H1 (cell line): ENCODE data around the gene POLR3F. TPM values are rescaled to one million over a fixed set of nuclear protein-coding genes. Genes with fewer than 3 reads are reported as not detected.

Source experiments
- CTCF ChIA-PET: fragments of 300-600 bp; sonication (Branson Sonifier 250); formaldehyde crosslinking; loops from one replicate; lab custom pipeline; 2021; ENCODE audit not compliant: partially characterized antibody; lab: Charles Lee
- POLR2A ChIA-PET: fragments of 300-600 bp; sonication (Branson Sonifier 250); formaldehyde crosslinking; loops from one replicate; lab custom pipeline; 2021; ENCODE audit warnings: inconsistent platforms; ENCODE audit not compliant: partially characterized antibody; lab: Charles Lee
- DNase-seq, 2 experiments: peaks; one replicate each; pipeline versions ENCODE4 v3.0.0 to v3.0.0-alpha.2; 2010 to 2022; ENCODE audit warnings: low spot score in 2 of 2, low read depth in 1 of 2, mixed read lengths in 1 of 2
- FAIRE-seq: peaks from 2 replicates; lab custom pipeline; 2011; peaks lifted over from hg19 to GRCh38; lab: Jason Lieb, UNC
- H2AFZ ChIP-seq: 2 replicates; pipeline ENCODE4 v1.8.1; 2012; ENCODE audit warnings: low read length, inconsistent platforms
- H2AK5ac ChIP-seq: 2 replicates; pipeline ENCODE4 v1.6.1; 2013; ENCODE audit warnings: low read depth, low read length
- H2BK120ac ChIP-seq: replicated peaks from 2 replicates; pipeline ENCODE3; 2013; ENCODE audit warnings: low read depth, low read length, inconsistent platforms
- H2BK12ac ChIP-seq: 2 replicates; pipeline ENCODE4 v1.6.1; 2013; ENCODE audit warnings: low read depth, low read length
- H2BK15ac ChIP-seq: 2 replicates; pipeline ENCODE4 v1.6.1; 2013; ENCODE audit warnings: low read length
- H2BK20ac ChIP-seq: 2 replicates; pipeline ENCODE4 v1.6.1; 2013; ENCODE audit warnings: low read length
- H2BK5ac ChIP-seq: 2 replicates; pipeline ENCODE4 v1.6.1; 2013; ENCODE audit warnings: low read depth, low read length
- H3K14ac ChIP-seq: 2 replicates; pipeline ENCODE4 v1.6.1; 2013; ENCODE audit warnings: inconsistent platforms; ENCODE audit not compliant: insufficient read length
- H3K18ac ChIP-seq: 2 replicates; pipeline ENCODE4 v1.6.1; 2013; ENCODE audit warnings: low read length; ENCODE audit errors: extremely low read depth
- H3K23ac ChIP-seq: 2 replicates; pipeline ENCODE4 v1.6.1; 2013; ENCODE audit warnings: inconsistent platforms; ENCODE audit not compliant: insufficient read length
- H3K23me2 ChIP-seq: 2 replicates; pipeline ENCODE4 v1.6.1; 2013; ENCODE audit warnings: low read depth, low read length
- H3K27ac ChIP-seq: 2 replicates; pipeline ENCODE4 v1.6.1; 2011; ENCODE audit warnings: low read depth, low read length, inconsistent platforms
- H3K27me3 ChIP-seq, 4 experiments: replicated peaks in 1 of 4; 1 replicate in 1 of 4; 2 replicates in 3 of 4; pipeline versions ENCODE4 v1.6.1 to v1.8.1; 2011 to 2013; ENCODE audit warnings: low read length in 3 of 4, mild to moderate bottlenecking in 3 of 4, inconsistent platforms in 2 of 4, mixed read lengths in 2 of 4, moderate library complexity in 1 of 4; ENCODE audit not compliant: control insufficient read depth in 3 of 4, insufficient read depth in 3 of 4; ENCODE audit errors: extremely low read depth in 1 of 4
- H3K36me3 ChIP-seq, 4 experiments: 2 replicates each; pipeline versions ENCODE4 v1.6.1 to v1.8.1; 2011 to 2013; ENCODE audit warnings: mild to moderate bottlenecking in 4 of 4, low read length in 3 of 4, moderate library complexity in 2 of 4, control low read depth in 1 of 4, inconsistent platforms in 1 of 4; ENCODE audit not compliant: insufficient read depth in 4 of 4, control insufficient read depth in 2 of 4
- H3K4ac ChIP-seq: replicated peaks from 2 replicates; pipeline ENCODE3; 2013; ENCODE audit warnings: low read length, low read depth, mixed read lengths, inconsistent platforms; ENCODE audit not compliant: insufficient read length
- H3K4me1 ChIP-seq, 4 experiments: replicated peaks in 1 of 4; 1 replicate in 1 of 4; 2 replicates in 3 of 4; pipeline versions ENCODE4 v1.6.1 to v1.8.1; 2011 to 2013; ENCODE audit warnings: low read length in 3 of 4, inconsistent platforms in 2 of 4, mixed read lengths in 1 of 4; ENCODE audit not compliant: insufficient read depth in 4 of 4, control insufficient read depth in 3 of 4
- H3K4me2 ChIP-seq, 2 experiments: 2 replicates each; pipeline versions ENCODE4 v1.6.1 to v1.8.1; 2011 to 2013; ENCODE audit warnings: low read depth in 2 of 2, low read length in 2 of 2, control low read depth in 1 of 2, inconsistent platforms in 1 of 2, mild to moderate bottlenecking in 1 of 2; ENCODE audit not compliant: insufficient read depth in 1 of 2
- H3K4me3 ChIP-seq, 4 experiments: fragments of 200-600, 300-600 bp in 1 of 4; sonication (generic), shearing (Covaris generic), sonication (Bioruptor Twin) in 1 of 4; 2 replicates each; pipeline versions ENCODE4 v1.5.1 to v1.8.1; 2011 to 2016; ENCODE audit warnings: low read length in 4 of 4, low read depth in 3 of 4, control low read depth in 2 of 4, inconsistent platforms in 2 of 4, mild to moderate bottlenecking in 2 of 4, mixed read lengths in 1 of 4, moderate library complexity in 1 of 4; ENCODE audit not compliant: insufficient read depth in 2 of 4; ENCODE audit errors: extremely low read depth in 1 of 4
- H3K56ac ChIP-seq: replicated peaks from 2 replicates; pipeline ENCODE3; 2013; ENCODE audit warnings: low read depth, mild to moderate bottlenecking, mixed read lengths, low read length, inconsistent platforms; ENCODE audit not compliant: insufficient read length
- H3K79me1 ChIP-seq: 2 replicates; pipeline ENCODE4 v1.6.1; 2013; ENCODE audit warnings: low read depth, low read length, control low read depth
- H3K79me2 ChIP-seq, 2 experiments: 2 replicates each; pipeline versions ENCODE4 v1.6.1 to v1.8.1; 2012 to 2013; ENCODE audit warnings: low read length in 2 of 2, mild to moderate bottlenecking in 2 of 2, inconsistent platforms in 1 of 2; ENCODE audit not compliant: insufficient read depth in 2 of 2, control insufficient read depth in 1 of 2
- H3K9ac ChIP-seq, 4 experiments: replicated peaks in 1 of 4; 1 replicate in 1 of 4; 2 replicates in 3 of 4; pipeline versions ENCODE4 v1.6.1 to v1.8.1; 2011 to 2013; ENCODE audit warnings: low read depth in 3 of 4, low read length in 3 of 4, control low read depth in 2 of 4, mild to moderate bottlenecking in 2 of 4, moderate library complexity in 2 of 4, inconsistent platforms in 1 of 4; ENCODE audit errors: extremely low read depth in 1 of 4
- H3K9me3 ChIP-seq, 2 experiments: 2 replicates each; pipeline versions ENCODE4 v1.6.1 to v1.8.1; 2012 to 2013; ENCODE audit warnings: mild to moderate bottlenecking in 2 of 2, moderate library complexity in 2 of 2, control low read depth in 1 of 2, inconsistent platforms in 1 of 2, low read depth in 1 of 2, low read length in 1 of 2, mixed read lengths in 1 of 2; ENCODE audit not compliant: insufficient read depth in 2 of 2
- H4K20me1 ChIP-seq, 2 experiments: replicated peaks in 1 of 2; 2 replicates each; pipeline versions ENCODE3 to v1.8.1; 2011 to 2013; ENCODE audit warnings: inconsistent platforms in 2 of 2, low read length in 2 of 2, mild to moderate bottlenecking in 1 of 2; ENCODE audit not compliant: insufficient read depth in 2 of 2, control insufficient read depth in 1 of 2
- H4K5ac ChIP-seq: 2 replicates; pipeline ENCODE4 v1.6.1; 2013; ENCODE audit warnings: low read length, low read depth, mixed read lengths, inconsistent platforms; ENCODE audit not compliant: insufficient read length
- H4K8ac ChIP-seq: 2 replicates; pipeline ENCODE4 v1.8.0; 2013; ENCODE audit warnings: mild to moderate bottlenecking, moderate library complexity, low read length, inconsistent platforms; ENCODE audit not compliant: insufficient read depth; ENCODE audit errors: extremely low read depth
- H4K91ac ChIP-seq: replicated peaks from 2 replicates; pipeline ENCODE3; 2013; ENCODE audit warnings: low read length, mixed read lengths, inconsistent platforms; ENCODE audit not compliant: insufficient read length
- RBBP5 ChIP-seq: IDR thresholded peaks from 2 replicates; pipeline ENCODE4 v1.7.1; 2012; ENCODE audit warnings: low read depth, mild to moderate bottlenecking, inconsistent platforms, low read length, moderate library complexity, borderline replicate concordance
- WGBS, 2 experiments: shearing (Covaris generic) in 1 of 2; methylation state at CpG; one replicate each; pipeline versions ENCODE4 v1.1.6 to v1.1.7; 2013 to 2015; ENCODE audit warnings: low lambda C conversion rate in 2 of 2, mixed read lengths in 2 of 2, inconsistent platforms in 1 of 2, low coverage in 1 of 2, missing lambda C conversion rate in 1 of 2; ENCODE audit not compliant: insufficient replicate concordance in 2 of 2, insufficient coverage in 1 of 2, insufficient read length in 1 of 2; ENCODE audit errors: extremely low coverage in 1 of 2, missing lambda C conversion rate in 1 of 2; 5-methylcytosine and 5-hydroxymethylcytosine counted together
- polyA plus RNA-seq, 7 experiments: library from polyadenylated mRNA; depleted of rRNA in 3 of 7; stranded (reverse) in 5 of 7; unstranded in 2 of 7; fragments of >200 nt in 5 of 7; fragments of 200-250 nt in 2 of 7; gene quantifications; 1 replicate in 5 of 7; 2 replicates in 1 of 7; 4 replicates in 1 of 7; pipeline versions ENCODE4 v1.2.1 to v1.2.3, GENCODE V29; 2011 to 2013; ENCODE audit warnings: missing spikeins in 2 of 7, mixed read lengths in 2 of 7
- total RNA-seq: library from RNA; stranded (reverse); fragmentation: NEBNext Ultra II Directional; extraction: Animal tissue kit (Norgen Biotek cat#: 25700); gene quantifications from 2 replicates; pipeline ENCODE4 v1.2.1, GENCODE V29; 2021

Gene POLR3F
- total and polyA plus RNA-seq, 2 of the 8 experiments (the other 6 are each of a cell fraction or from before 2014, with no cell fraction given) = 5.7 to 14.0 TPM

GRCh38 chr20:18507218-18508191, 40.3 kb downstream of the POLR3F start, which contains the start of gene SEC23B:
Gene SEC23B (plus strand): TSS chr20:18507940. CDS start chr20:18510836, 2,896 bp downstream.
- DNase-seq (peak; percentile 94 to 95), FAIRE-seq (peak; percentile 79)
- Histone ChIP-seq H3K56ac (peak within 1 kb of the TSS; percentile 99), H3K9me3 (no peaks in the 10 kb centered on the region), H2BK120ac (peak within 1 kb of the TSS; percentile 81), H3K14ac (no peak within 1 kb of the TSS), H3K79me1 (no peaks in the 10 kb centered on the region; the same call in 1 of the 2 replicates), H3K4me2 (peak within 1 kb of the TSS; percentile 80 to 93), H3K9ac (peak within 1 kb of the TSS; percentile 86 to 97 (median 94)), H4K5ac (peak within 1 kb of the TSS; percentile 96), H4K8ac (peak within 1 kb of the TSS; percentile 99; the same call in 1 of the 2 replicates), H2AFZ (peak within 1 kb of the TSS; percentile 38), H3K23ac (no peak within 1 kb of the TSS), H4K91ac (peak within 1 kb of the TSS; percentile 99), H3K18ac (peak within 1 kb of the TSS; percentile 96; the same call in 1 of the 2 replicates), H3K4ac (no peak within 1 kb of the TSS), H2AK5ac (no peak within 1 kb of the TSS), H2BK20ac (no peak within 1 kb of the TSS), H3K27me3 (no peaks in the 10 kb centered on the region), H3K4me3 (peak within 1 kb of the TSS; percentile 73 to 88 (median 80)), H2BK12ac (peak within 1 kb of the TSS; percentile 98), H2BK5ac (peak within 1 kb of the TSS; percentile 99), H4K20me1 (peaks cover 0 to 1% of the 10 kb centered on the region in 2 experiments), H3K27ac (peak within 1 kb of the TSS; percentile 98), H2BK15ac (no peak within 1 kb of the TSS), H3K79me2 (peaks cover 0 to 19% of the 10 kb centered on the region in 2 experiments; a peak in 3 of 4 replicates), H3K36me3 (peaks cover 4 to 27% (median 14%) of the 10 kb centered on the region in 4 experiments; a peak in 6 of 8 replicates), H3K4me1 (peaks cover 0 to 6% (median 2%) of the 10 kb centered on the region in 4 experiments; a peak in 4 of 7 replicates), H3K23me2 (peaks cover 3% of the 10 kb centered on the region; the same call in 1 of the 2 replicates)
- ChIA-PET CTCF (interaction anchor here (1.1 to 2.5 kb wide), 8 partner anchors 11 to 95 kb away, joined by 3 to 5 read pairs (median 3); partner anchors contain the start of gene RBBP9), POLR2A (interaction anchor here (0.7 to 4.9 kb wide), 18 partner anchors 7 to 219 kb away, joined by 3 to 55 read pairs (median 4); partner anchors contain the start of genes DZANK1, POLR3F, RBBP9 and SMIM26)
- 2% methylated on average over 69 of the region's 69 CpGs; no CpG with 5 or more reads in 1 of the 2 experiments for WGBS, 2 experiments
- no peak for TF ChIP-seq RBBP5
